GM18951 (cell line): ENCODE data around the gene ZIC1.

ENCODE experiments used
- POLR2A ChIP-seq: IDR thresholded peaks from 4 replicates; pipeline ENCODE4 v1.6.1; 2011; ENCODE audit warnings: mild to moderate bottlenecking; ENCODE audit not compliant: insufficient read length, insufficient read depth; ENCODE audit errors: extremely low read depth
- in situ Hi-C: fragments of 300-500 bp; cut with MboI; formaldehyde crosslinking; loops from one replicate; pipeline ENCODE4 v1.12.0; 2022; ENCODE audit warnings: low sequenced_read_pairs, mixed read lengths, inconsistent platforms; ENCODE audit not compliant: unreplicated experiment

The ZIC1 gene

GRCh38 chr3:147385059-147386012 is 23.8 kb upstream of the ZIC1 start:
- TF ChIP-seq POLR2A: no peak
- in situ Hi-C loops: no loop called here

GRCh38 chr3:147387291-147387884 is 21.8 kb upstream of the ZIC1 start:
- TF ChIP-seq POLR2A: no peak
- in situ Hi-C loops: no loop called here

- TF ChIP-seq POLR2A: no peak
- in situ Hi-C loops: no loop called here
Observed at GRCh38 chr3:147387885-147388699, 21.1 kb upstream of the ZIC1 start.

GRCh38 chr3:147388700-147389580 is 20.2 kb upstream of the ZIC1 start:
- no peak for TF ChIP-seq POLR2A
- in situ Hi-C loops: no loop called here

- in situ Hi-C loops: no loop called here
- no peak for TF ChIP-seq POLR2A
Observed at GRCh38 chr3:147389717-147390116, 19.4 kb upstream of the ZIC1 start.

GRCh38 chr3:147390589-147391569 is 18.3 kb upstream of the ZIC1 start:
- in situ Hi-C loops: no loop called here
- no peak for TF ChIP-seq POLR2A

GRCh38 chr3:147391781-147392624 is 17.2 kb upstream of the ZIC1 start:
- in situ Hi-C loops: no loop called here
- no peak for TF ChIP-seq POLR2A

- no peak for TF ChIP-seq POLR2A
- in situ Hi-C loops: no loop called here
Observed at GRCh38 chr3:147392625-147392946, 16.6 kb upstream of the ZIC1 start.

- TF ChIP-seq POLR2A: no peak
Observed at GRCh38 chr3:147393261-147393942, 15.8 kb upstream of the ZIC1 start.

More at GRCh38 chr3:147393261-147393942, 15.8 kb upstream of the ZIC1 start:
- in situ Hi-C loops: no loop called here
